SK-N-MC (cell line): Measurements from ENCODE around the gene C12orf54.
"Not testable (repeated sequence)": the region's sequence is repeated elsewhere in the genome, so short reads cannot be mapped to it uniquely, and the experiment has no call there.

ENCODE experiments used
- EZH2 ChIP-seq: fragments of 200-600 bp; sonication (generic); IDR thresholded peaks from one replicate; pipeline ENCODE4 v1.6.1; 2017; ENCODE audit warnings: antibody characterized with exemption
- FOXP2 ChIP-seq: optimal IDR thresholded peaks from 2 replicates; pipeline ENCODE3; 2011; ENCODE audit warnings: mild to moderate bottlenecking, moderate library complexity; ENCODE audit not compliant: insufficient read depth; ENCODE audit errors: extremely low read length, control extremely low read depth
- POLR2AphosphoS5 ChIP-seq: IDR thresholded peaks from 2 replicates; pipeline ENCODE4 v1.6.1; 2012; ENCODE audit warnings: mild to moderate bottlenecking, low read depth, low read length, borderline replicate concordance

DNA sequence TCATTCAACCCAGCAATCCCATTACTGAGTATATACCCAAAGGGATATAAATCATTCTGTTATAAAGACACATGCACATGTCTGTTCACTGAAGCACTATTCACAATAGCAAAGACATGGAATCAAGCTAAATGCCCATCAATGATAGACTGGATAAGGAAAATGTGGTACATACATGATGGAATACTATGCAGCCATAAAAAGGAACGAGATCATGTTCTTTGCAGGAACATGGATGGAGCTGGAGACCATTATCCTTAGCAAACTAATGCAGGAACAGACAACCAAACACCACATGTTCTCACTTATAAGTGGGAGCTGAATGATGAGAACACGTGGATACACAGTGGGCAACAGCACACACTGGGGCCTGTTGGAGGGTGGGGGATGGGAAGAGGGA is 29.3 kb upstream of the C12orf54 start:
- not testable (repeated sequence) for TF ChIP-seq EZH2, POLR2AphosphoS5, FOXP2
